Urinary bladder (tissue), 4 donors: ENCODE data around the gene PABPC1L. TPM values are rescaled to one million over a fixed set of nuclear protein-coding genes. Genes with fewer than 3 reads are reported as not detected.
A peak's percentile ranks its signal among the peaks of the same experiment; 100 is the strongest.
"Not testable (repeated sequence)": the region's sequence is repeated elsewhere in the genome, so short reads cannot be mapped to it uniquely, and the experiment has no call there.

Experiments
- DNase-seq: peaks from one replicate; pipeline ENCODE4 v3.0.0-alpha.2; 2015; ENCODE audit errors: extremely low spot score
- H3K27ac ChIP-seq: one replicate; pipeline ENCODE4 v1.5.1; 2013; ENCODE audit warnings: low read depth, mild to moderate bottlenecking, moderate library complexity
- H3K36me3 ChIP-seq: one replicate; pipeline ENCODE4 v1.6.1; 2013; ENCODE audit warnings: mild to moderate bottlenecking, moderate library complexity; ENCODE audit not compliant: insufficient read depth
- H3K4me1 ChIP-seq: one replicate; pipeline ENCODE4 v1.6.1; 2013; ENCODE audit warnings: mild to moderate bottlenecking, moderate library complexity; ENCODE audit not compliant: insufficient read depth
- H3K4me3 ChIP-seq: one replicate; pipeline ENCODE4 v1.5.1; 2013; ENCODE audit warnings: low read depth, low read length
- WGBS: extraction: QIAGEN DNeasy Blood & Tissue Kit; methylation state at CpG from one replicate; pipeline ENCODE4 v1.1.7; 2013; 5-methylcytosine and 5-hydroxymethylcytosine counted together
- polyA plus RNA-seq: library from polyadenylated mRNA; stranded (reverse); fragments of 200-250 nt; gene quantifications from one replicate; pipeline ENCODE4 v1.2.3, GENCODE V29; 2013
- total RNA-seq: library from RNA; depleted of rRNA; stranded (reverse); fragments of >200 nt; gene quantifications from one replicate; pipeline ENCODE4 v1.2.3, GENCODE V29; 2014
- donor health status: healthy with polysubstance abuse.
- donor health status: healthy.

The PABPC1L gene
- total RNA-seq = 14.4 TPM
- 12.2 TPM for polyA plus RNA-seq

DNA sequence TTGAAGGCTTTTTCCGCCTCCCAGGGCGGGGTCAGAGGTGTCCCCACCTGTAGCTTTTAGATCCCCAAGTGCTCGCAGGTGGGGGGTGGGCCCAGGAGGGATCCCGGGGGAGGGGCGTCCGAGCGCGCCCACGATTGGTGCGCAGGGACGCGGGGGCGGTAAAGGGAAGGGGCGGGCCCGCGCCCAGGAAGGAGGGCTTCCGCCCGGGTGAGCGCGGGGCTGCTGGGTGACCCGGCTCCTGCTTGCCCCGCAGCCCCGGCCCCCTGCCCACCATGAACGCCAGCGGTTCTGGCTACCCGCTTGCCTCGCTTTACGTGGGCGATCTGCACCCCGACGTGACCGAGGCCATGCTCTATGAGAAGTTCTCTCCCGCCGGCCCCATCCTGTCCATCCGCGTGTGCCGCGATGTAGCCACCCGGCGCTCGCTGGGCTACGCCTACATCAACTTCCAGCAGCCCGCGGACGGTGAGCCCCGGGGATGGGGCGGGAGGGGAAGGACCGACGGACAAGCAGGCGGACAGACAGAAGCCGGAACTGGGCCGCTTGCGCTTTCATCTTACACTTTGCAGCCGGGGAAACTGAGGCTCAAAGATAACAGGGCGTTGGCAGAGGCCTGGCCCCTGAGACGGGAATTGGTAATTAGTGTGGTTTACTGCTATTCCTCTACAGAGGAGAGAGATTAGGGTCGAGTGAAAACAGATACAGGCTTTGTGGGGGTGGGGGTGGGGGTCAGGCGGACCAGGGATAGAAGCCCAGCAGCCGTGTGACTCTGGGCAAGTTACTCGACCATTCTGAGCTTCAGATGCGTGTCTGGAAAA lies at the start of gene PABPC1L:
TSS of gene PABPC1L (plus strand) at position 189 of the 818 bp plus-strand sequence. CDS start at position 273, 84 bp downstream.
- Histone ChIP-seq H3K4me1 (no peaks in the 10 kb centered on the region), H3K27ac (no peak within 1 kb of the TSS), H3K36me3 (peaks cover 3% of the 10 kb centered on the region), H3K4me3 (peak within 1 kb of the TSS; percentile 39)
- DNase-seq = no peak
- WGBS = 2% methylated on average over 61 of the region's 61 CpGs

DNA sequence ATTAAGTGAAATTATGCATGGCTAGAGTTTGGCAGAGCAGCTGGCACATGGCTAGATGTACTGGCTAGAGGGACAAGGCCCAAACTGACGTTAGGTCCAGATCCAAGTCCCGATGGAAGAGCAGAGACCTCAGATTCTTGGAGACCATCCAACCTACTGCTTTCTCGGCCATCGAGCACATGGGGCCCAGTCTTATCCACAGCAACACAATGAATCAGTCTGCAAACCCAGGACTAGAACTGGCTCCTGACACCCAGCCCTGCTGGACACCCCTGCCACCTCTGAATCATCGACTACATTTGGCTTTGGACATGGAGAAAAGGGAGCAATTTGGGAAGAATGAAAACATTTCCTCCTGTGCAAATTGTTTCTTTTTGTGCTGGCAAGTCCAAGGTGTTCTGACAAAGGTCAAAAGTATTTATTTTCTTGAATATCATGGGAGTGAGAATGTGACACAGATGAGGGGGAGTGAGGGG lies 48.3 kb upstream of the PABPC1L start:
- H3K27ac ChIP-seq = no peak overlapping the region
- H3K4me1 ChIP-seq = no peaks in the 10 kb centered on the region
- no peak overlapping the region for H3K4me3 ChIP-seq
- no peaks in the 10 kb centered on the region for H3K36me3 ChIP-seq
- WGBS = 18% methylated on average over 5 of the region's 5 CpGs
- no peak for DNase-seq

DNA sequence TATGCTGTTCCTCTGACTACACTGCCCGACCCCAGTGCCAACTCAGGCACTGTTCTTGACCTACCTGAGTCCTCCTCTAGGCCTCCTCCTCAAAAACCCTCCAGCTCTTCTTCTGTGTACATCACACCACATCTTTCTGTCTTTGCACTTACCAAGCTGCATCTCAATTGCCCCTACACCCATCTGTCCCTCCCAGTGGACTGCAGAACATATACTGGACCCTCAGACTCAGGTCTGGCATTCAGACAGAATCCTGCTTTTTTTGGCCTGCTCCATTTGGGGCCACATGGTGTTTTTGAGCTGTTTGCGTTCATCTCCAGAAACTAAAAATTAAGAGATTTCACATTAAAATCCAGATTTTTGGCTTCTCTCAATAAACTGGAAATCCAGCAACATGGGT lies 47.6 kb upstream of the PABPC1L start:
- no peaks in the 10 kb centered on the region for H3K36me3 ChIP-seq
- DNase-seq = no peak
- H3K27ac ChIP-seq = no peak overlapping the region
- no peak overlapping the region for H3K4me3 ChIP-seq
- no peaks in the 10 kb centered on the region for H3K4me1 ChIP-seq
- 90% methylated on average over 2 of the region's 2 CpGs for WGBS

DNA sequence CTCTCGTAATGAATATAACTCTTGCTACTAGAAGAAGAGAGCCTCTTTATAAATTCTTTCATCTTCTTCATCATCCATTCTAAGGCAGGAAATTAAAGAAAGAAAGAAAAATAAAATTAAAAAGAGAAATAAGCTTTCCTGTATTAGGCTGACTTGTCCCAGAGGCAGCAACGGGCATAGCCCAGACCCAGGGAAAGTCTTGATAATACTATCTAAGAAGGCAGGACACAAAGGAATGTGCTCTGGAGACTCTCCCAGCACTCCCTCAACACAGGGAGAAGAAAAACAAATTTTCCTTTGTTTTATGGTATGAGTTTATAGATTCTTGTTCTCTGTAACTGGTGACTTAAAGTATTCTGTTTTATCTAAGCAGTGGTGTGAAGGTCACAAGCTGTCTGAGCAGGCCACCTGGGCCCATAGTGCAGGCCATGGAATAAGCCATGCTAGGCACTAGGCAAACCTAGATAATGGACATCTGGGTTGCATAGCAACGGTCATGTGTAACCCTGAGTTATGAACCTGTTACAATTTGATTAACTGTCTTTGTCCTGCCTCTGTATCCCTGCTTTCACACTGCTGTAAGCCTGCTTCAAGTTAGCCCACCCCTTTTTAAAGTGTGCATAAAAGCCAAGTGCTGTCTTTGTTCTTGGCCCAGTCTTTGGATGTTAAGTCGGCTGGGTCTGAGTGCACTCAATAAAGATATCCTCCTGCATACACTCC lies 46.3 kb upstream of the PABPC1L start:
- WGBS = 57% methylated on average over 4 of the region's 4 CpGs
- H3K27ac ChIP-seq, H3K4me1 ChIP-seq, H3K4me3 ChIP-seq, DNase-seq, H3K36me3 ChIP-seq: not testable (repeated sequence)

DNA sequence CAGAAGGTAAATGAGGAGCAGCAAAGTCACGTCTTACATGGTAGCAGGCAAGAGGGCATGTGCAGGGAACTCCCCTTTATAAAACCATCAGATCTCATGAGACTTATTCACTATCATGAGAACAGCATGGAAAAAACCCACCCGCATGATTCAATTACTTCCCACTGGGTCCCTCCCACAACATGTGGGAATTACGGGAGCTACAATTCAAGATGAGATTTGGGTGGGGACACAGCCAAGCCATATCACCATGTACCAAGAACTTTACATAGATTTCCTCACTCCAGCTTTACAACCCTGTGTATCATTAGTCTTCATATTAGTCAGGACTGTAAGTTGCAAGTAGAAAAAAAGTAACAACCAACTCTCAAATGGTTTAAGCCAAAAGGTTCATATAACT lies 45.4 kb upstream of the PABPC1L start:
- not testable (repeated sequence) for DNase-seq, H3K4me3 ChIP-seq, H3K27ac ChIP-seq, H3K36me3 ChIP-seq, H3K4me1 ChIP-seq
- 83% methylated on average over 3 of the region's 3 CpGs for WGBS

DNA sequence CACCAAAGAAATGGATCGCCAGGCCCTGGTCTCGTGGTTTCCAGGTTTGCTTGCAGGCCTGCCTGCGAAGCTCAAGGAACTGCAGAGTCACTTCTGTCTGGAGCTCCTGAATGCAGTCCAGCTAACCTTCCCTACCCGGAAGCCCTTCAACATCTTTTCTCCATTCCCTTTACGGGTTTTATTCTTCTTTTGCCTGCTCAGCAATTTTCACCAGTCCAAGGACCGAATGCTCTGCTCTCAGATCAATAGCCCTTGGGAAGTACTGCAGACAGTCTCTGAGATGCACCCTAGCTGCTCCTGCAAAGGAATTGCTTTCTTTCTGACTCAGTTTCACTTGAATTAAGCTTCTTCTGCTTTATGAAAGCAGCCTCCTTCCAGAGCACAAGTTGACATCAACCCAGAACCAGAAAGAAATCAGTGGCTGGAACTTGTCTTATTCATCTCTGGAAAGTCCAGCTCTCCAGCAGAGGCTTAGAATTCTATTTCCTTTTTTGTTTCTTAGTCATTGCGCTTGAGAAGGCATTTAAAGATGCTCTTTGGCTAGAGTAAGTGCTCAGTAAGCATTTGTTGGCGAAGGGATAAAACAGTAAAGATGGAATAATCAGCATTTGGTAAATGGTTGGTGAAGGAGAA lies 43.0 kb upstream of the PABPC1L start:
- no peak for DNase-seq
- Histone ChIP-seq H3K36me3 (no peaks in the 10 kb centered on the region), H3K27ac (no peak overlapping the region), H3K4me1 (no peaks in the 10 kb centered on the region), H3K4me3 (no peak overlapping the region)
- WGBS = 71% methylated on average over 8 of the region's 8 CpGs

DNA sequence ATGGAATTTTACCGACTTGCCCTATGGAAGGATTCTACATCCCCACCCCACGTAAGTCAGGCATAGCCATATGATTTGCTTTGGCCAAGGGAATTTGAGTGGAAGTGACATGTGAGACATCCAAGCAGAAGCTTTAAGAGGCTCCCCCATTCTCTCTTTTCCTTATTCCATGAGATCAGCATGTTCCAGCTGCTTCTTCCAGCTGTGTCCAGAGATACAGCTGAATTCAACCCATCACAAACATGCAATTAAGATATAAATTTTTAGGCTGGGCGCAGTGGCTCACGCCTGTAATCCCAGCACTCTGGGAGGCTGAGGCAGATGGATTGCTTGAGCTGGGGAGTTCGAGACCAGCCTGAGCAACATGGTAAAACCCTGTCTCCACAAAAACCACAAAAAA lies 40.4 kb upstream of the PABPC1L start:
- no peaks in the 10 kb centered on the region for H3K4me1 ChIP-seq
- WGBS = 58% methylated on average over 5 of the region's 5 CpGs
- no peaks in the 10 kb centered on the region for H3K36me3 ChIP-seq
- no peak overlapping the region for H3K27ac ChIP-seq
- no peak overlapping the region for H3K4me3 ChIP-seq
- no peak for DNase-seq

DNA sequence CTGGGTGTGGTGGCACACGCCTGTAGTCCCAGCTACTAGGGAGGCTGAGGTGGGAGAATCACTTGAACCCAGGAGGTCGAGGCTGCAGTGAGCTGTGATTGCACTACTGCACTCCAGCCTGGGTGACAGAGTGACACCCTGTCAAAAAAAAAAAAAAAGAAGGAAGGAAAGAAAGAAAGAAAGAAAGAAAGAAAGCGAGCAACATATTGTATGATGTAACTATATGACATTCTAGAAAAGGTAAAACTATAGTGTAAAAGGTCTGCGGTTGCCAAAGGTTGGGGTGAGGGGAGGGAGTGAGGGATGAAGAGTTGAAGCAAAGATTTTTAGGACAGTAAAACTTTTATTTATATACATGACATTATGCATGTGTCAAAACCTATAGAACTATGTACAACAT lies 27.5 kb upstream of the PABPC1L start:
- H3K36me3 ChIP-seq, H3K4me3 ChIP-seq, H3K4me1 ChIP-seq, DNase-seq, H3K27ac ChIP-seq: not testable (repeated sequence)
- 88% methylated on average over 4 of the region's 4 CpGs for WGBS

DNA sequence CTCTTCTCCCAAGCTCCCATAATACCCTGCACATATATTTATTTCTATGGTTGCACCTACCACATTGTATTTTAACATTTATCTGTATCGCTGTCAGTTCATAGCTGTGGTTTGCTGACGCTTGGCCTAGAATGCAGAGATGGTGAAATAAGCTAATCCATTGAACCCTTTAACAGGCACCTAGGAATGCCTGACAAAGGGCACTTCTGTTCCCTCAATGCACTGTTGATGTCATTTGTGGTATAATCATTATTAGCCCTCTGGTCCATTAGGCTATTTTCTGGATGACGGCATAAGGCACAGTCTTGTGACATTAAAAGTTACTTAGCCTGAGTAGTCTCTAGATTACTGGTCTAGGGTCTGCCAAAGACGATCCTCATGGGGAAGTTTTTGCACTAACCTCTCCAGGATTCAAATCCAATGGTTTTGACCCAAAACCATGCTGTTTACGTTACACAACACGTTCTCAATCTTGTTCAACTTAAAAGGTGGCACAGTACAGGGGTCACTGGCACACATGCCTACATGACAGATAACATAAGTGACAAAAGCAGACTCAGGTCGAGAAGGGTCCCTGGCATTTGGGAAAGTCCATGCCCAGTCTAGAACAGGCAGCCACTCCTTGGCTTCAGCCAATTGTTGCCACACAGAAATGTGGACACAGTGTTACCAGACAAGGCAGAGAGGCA lies 26.5 kb upstream of the PABPC1L start:
- no peak overlapping the region for H3K4me3 ChIP-seq
- H3K27ac ChIP-seq = no peak overlapping the region
- H3K4me1 ChIP-seq = no peaks in the 10 kb centered on the region
- DNase-seq = no peak
- 88% methylated on average over 7 of the region's 7 CpGs for WGBS
- no peaks in the 10 kb centered on the region for H3K36me3 ChIP-seq

DNA sequence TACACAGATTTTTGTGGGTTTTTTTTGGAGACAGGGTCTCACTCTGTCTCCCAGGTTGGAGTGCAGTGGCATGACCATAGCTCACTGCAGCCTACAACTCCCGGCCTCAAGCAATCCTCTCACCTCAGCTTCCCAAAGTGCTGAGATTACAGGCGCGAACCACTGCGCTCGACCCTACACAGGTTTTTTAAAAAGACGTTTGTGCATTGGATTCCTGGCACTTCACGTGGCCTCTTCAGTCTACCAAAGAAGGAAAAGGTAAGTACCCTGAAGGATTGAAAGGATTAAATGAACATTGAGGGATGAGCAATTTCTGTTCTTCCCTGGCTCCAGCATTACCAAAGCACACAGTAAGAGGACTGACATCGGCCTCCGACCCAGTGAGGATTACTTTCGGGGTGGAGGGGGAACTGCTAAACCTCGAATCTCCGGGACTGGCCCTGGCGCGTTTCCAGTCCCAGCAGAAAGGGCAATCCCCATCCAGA lies 24.9 kb upstream of the PABPC1L start:
- WGBS = 4% methylated on average over 14 of the region's 14 CpGs

DNA sequence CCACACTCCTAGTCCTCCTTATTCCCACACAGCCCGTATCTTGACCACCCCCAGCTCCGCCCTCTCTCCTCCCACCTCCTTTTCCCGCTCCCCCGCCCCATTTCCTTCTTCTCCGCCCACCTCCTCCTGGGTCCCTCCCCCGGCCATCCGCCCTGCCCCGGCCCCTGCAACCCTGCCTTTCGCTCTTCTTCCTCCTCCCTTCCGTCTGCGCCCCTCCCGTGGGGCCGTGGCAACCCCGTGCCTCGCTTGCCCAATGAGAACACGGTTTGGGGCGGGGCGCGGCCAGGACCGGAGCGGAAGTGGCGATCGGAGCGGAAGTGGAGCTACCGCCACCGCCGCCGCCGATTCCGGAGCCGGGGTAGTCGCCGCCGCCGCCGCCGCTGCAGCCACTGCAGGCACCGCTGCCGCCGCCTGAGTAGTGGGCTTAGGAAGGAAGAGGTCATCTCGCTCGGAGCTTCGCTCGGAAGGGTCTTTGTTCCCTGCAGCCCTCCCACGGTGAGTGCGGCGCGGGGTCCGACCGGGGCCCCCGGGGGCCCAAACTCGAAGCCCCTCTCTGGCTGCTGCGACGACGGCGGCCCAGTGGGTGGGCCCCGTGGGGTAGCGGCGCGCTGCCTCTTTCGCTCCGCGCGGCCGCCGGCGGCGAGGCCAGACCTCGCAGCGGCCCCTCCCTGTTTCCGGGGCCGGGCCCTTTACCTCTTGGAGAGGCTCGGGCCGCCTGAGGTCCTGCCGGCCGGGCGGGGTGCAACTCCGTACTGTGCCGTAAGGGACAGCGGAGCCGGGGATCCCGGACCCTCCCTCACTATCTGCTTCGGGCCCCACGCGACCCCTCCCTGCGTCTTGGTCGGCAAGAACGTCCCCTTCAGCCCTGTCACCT lies 24.2 kb upstream of the PABPC1L start, which contains the start of gene YWHAB:
TSS of gene YWHAB (plus strand) at position 314 of the 874 bp plus-strand sequence. CDS start 15,829 bp downstream, outside the sequence.
- DNase-seq = peak; percentile 94
- Histone ChIP-seq H3K27ac (peak within 1 kb of the TSS; percentile 98), H3K4me1 (no peaks in the 10 kb centered on the region), H3K36me3 (no peaks in the 10 kb centered on the region), H3K4me3 (peak within 1 kb of the TSS; percentile 97)
- under 1% methylated on average over 88 of the region's 88 CpGs for WGBS

More for the DNA sequence above, 24.9 kb upstream of the PABPC1L start:
- Histone ChIP-seq H3K36me3 (no peaks in the 10 kb centered on the region), H3K27ac (no peak overlapping the region), H3K4me1 (no peaks in the 10 kb centered on the region), H3K4me3 (peak overlapping the region; percentile 97)
- no peak for DNase-seq

DNA sequence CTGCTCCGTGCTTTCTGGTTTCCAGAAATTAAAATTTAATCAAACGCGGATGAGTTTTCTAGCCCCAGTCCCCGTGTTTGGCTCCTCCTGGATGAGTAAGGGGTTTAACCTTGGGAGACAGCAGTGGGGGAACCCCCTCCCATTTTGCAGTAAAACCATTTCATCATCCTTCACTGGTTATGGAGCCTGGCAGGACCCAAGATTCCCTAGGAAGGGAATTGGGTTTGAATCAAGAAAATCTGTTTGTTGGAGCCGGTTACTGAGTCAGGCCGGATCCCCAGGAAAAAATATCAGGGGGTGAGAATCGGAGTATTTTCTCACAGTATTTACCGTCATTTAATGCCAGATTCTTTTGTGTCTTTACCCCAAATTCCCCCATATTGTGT lies 23.6 kb upstream of the PABPC1L start:
- no peak for DNase-seq

More for the DNA sequence above, 23.6 kb upstream of the PABPC1L start:
- Histone ChIP-seq H3K27ac (peak overlapping the region; percentile 98), H3K4me3 (peak overlapping the region; percentile 97), H3K36me3 (no peaks in the 10 kb centered on the region), H3K4me1 (no peaks in the 10 kb centered on the region)
- 0% methylated on average over 8 of the region's 8 CpGs for WGBS
